ENCODE measurements around the gene ANGPTL7. TPM values are rescaled to one million over a fixed set of nuclear protein-coding genes. Genes with fewer than 3 reads are reported as not detected.
"Not testable (repeated sequence)": the region's sequence is repeated elsewhere in the genome, so short reads cannot be mapped to it uniquely, and the experiment has no call there.

The ANGPTL7 gene
- total and polyA plus RNA-seq, 4 experiments from 2014 or later = not detected

- Mint-ChIP-seq H3K4me1 (peaks cover 6 to 12% (median 10%) of the 10 kb centered on the region in 4 donors), H3K27me3 (no peaks in the 10 kb centered on the region), H3K36me3 (peaks cover 36 to 60% of the 10 kb centered on the region in 2 donors), H3K4me3 (peak overlapping the region in 1 of 8 donors; percentile 2), H3K27ac (peak overlapping the region; percentile 1 to 88 (median 72)), H3K9me3 (no peaks in the 10 kb centered on the region)
- Histone ChIP-seq H3K4me1 (ENCODE audit: insufficient read depth, low read length) (peaks cover 9% of the 10 kb centered on the region), H3K9me3 (ENCODE audit: control insufficient read depth in 1 of 2, low read length in 2 of 2) (no peaks in the 10 kb centered on the region), H3K27ac (ENCODE audit: low read depth, low read length) (no peak overlapping the region), H3K36me3 (ENCODE audit: insufficient read depth, low read length) (peaks cover 37% of the 10 kb centered on the region), H3K27me3 (ENCODE audit: insufficient read depth, low read length) (no peaks in the 10 kb centered on the region), H3K4me3 (ENCODE audit: low read length in 2 of 2) (no peak overlapping the region)
- no peak for DNase-seq
- intact Hi-C loops (cut with micrococcal nuclease) = no loop called here
- ChIA-PET POLR2A (ENCODE audit: partially characterized antibody) (no interaction called here), CTCF (ENCODE audit: partially characterized antibody) (interaction anchor here (1.1 kb wide), 1 partner anchor 119 kb away, joined by 3 read pairs; no protein-coding TSS in a partner anchor)
Measured at GRCh38 chr1:11156963-11157362, 32.2 kb upstream of the ANGPTL7 start.

GRCh38 chr1:11157394-11157793 lies 31.8 kb upstream of the ANGPTL7 start:
- CTCF ChIA-PET (ENCODE audit: partially characterized antibody) = interaction anchor here (1.1 kb wide), 1 partner anchor 120 kb away, joined by 3 read pairs; no protein-coding TSS in a partner anchor
- Histone ChIP-seq H3K27me3 (ENCODE audit: insufficient read depth, low read length) (no peaks in the 10 kb centered on the region), H3K4me3 (ENCODE audit: low read length in 2 of 2) (no peak overlapping the region), H3K27ac (ENCODE audit: low read depth, low read length) (no peak overlapping the region), H3K4me1 (ENCODE audit: insufficient read depth, low read length) (peaks cover 9% of the 10 kb centered on the region), H3K36me3 (ENCODE audit: insufficient read depth, low read length) (peaks cover 33% of the 10 kb centered on the region), H3K9me3 (ENCODE audit: control insufficient read depth in 1 of 2, low read length in 2 of 2) (no peaks in the 10 kb centered on the region)
- peak overlapping the region in 4 of 7 donors; percentile 27 to 74 (median 60) for H3K27ac Mint-ChIP-seq
- POLR2A ChIA-PET (ENCODE audit: partially characterized antibody) = no interaction called here
- H3K9me3 Mint-ChIP-seq = no peaks in the 10 kb centered on the region
- H3K4me1 Mint-ChIP-seq = peaks cover 7 to 12% (median 10%) of the 10 kb centered on the region in 4 donors
- H3K27me3 Mint-ChIP-seq = no peaks in the 10 kb centered on the region
- H3K4me3 Mint-ChIP-seq = no peak overlapping the region
- intact Hi-C loops (cut with micrococcal nuclease) = no loop called here
- H3K36me3 Mint-ChIP-seq = peaks cover 38 to 60% of the 10 kb centered on the region in 2 donors
- DNase-seq = no peak

GRCh38 chr1:11157867-11158266 lies 31.3 kb upstream of the ANGPTL7 start:
- Histone ChIP-seq H3K4me3 (ENCODE audit: low read length in 2 of 2) (no peak overlapping the region), H3K27ac (ENCODE audit: low read depth, low read length) (no peak overlapping the region), H3K4me1 (ENCODE audit: insufficient read depth, low read length) (peaks cover 9% of the 10 kb centered on the region), H3K36me3 (ENCODE audit: insufficient read depth, low read length) (peaks cover 28% of the 10 kb centered on the region), H3K9me3 (ENCODE audit: control insufficient read depth in 1 of 2, low read length in 2 of 2) (no peaks in the 10 kb centered on the region), H3K27me3 (ENCODE audit: insufficient read depth, low read length) (no peaks in the 10 kb centered on the region)
- ChIA-PET CTCF (ENCODE audit: partially characterized antibody) (no interaction called here), POLR2A (ENCODE audit: partially characterized antibody) (no interaction called here)
- Mint-ChIP-seq H3K36me3 (peaks cover 33 to 55% of the 10 kb centered on the region in 2 donors), H3K9me3 (no peaks in the 10 kb centered on the region), H3K4me3 (no peak overlapping the region), H3K27ac (peak overlapping the region in 4 of 7 donors; percentile 7 to 74 (median 65)), H3K27me3 (no peaks in the 10 kb centered on the region), H3K4me1 (peaks cover 7 to 12% (median 10%) of the 10 kb centered on the region in 4 donors)
- intact Hi-C loops (cut with micrococcal nuclease) = no loop called here
- no peak for DNase-seq

- H3K36me3 Mint-ChIP-seq = peaks cover 32 to 55% of the 10 kb centered on the region in 2 donors
- no peaks in the 10 kb centered on the region for H3K27me3 Mint-ChIP-seq
- DNase-seq = no peak
- H3K36me3 ChIP-seq (ENCODE audit: insufficient read depth, low read length) = peaks cover 24% of the 10 kb centered on the region
- peaks cover 7 to 12% (median 10%) of the 10 kb centered on the region in 4 donors for H3K4me1 Mint-ChIP-seq
- intact Hi-C loops (cut with micrococcal nuclease) = no loop called here
- H3K4me3 Mint-ChIP-seq = no peak overlapping the region
- H3K9me3 ChIP-seq (ENCODE audit: control insufficient read depth in 1 of 2, low read length in 2 of 2) = no peaks in the 10 kb centered on the region
- H3K27ac Mint-ChIP-seq = peak overlapping the region in 3 of 7 donors; percentile 70 to 77 (median 77)
- H3K27ac ChIP-seq (ENCODE audit: low read depth, low read length) = no peak overlapping the region
- ChIA-PET CTCF (ENCODE audit: partially characterized antibody) (interaction anchor here (1.0 kb wide), 1 partner anchor 121 kb away, joined by 4 read pairs; no protein-coding TSS in a partner anchor), POLR2A (ENCODE audit: partially characterized antibody) (no interaction called here)
- no peaks in the 10 kb centered on the region for H3K9me3 Mint-ChIP-seq
- H3K4me3 ChIP-seq (ENCODE audit: low read length in 2 of 2) = no peak overlapping the region
- H3K4me1 ChIP-seq (ENCODE audit: insufficient read depth, low read length) = peaks cover 9% of the 10 kb centered on the region
- no peaks in the 10 kb centered on the region for H3K27me3 ChIP-seq (ENCODE audit: insufficient read depth, low read length)
Measured at GRCh38 chr1:11158291-11158690, 30.9 kb upstream of the ANGPTL7 start.

- ChIA-PET POLR2A (ENCODE audit: partially characterized antibody) (no interaction called here), CTCF (ENCODE audit: partially characterized antibody) (interaction anchor here (1.0 kb wide), 1 partner anchor 121 kb away, joined by 4 read pairs; no protein-coding TSS in a partner anchor)
- Mint-ChIP-seq H3K4me1 (peaks cover 7 to 12% (median 10%) of the 10 kb centered on the region in 4 donors), H3K36me3 (peaks cover 34 to 58% of the 10 kb centered on the region in 2 donors), H3K27me3 (no peaks in the 10 kb centered on the region), H3K27ac (peak overlapping the region in 2 of 7 donors; percentile 70 to 77), H3K9me3 (no peaks in the 10 kb centered on the region), H3K4me3 (no peak overlapping the region)
- H3K9me3 ChIP-seq (ENCODE audit: control insufficient read depth in 1 of 2, low read length in 2 of 2) = no peaks in the 10 kb centered on the region
- intact Hi-C loops (cut with micrococcal nuclease) = no loop called here
- peaks cover 9% of the 10 kb centered on the region for H3K4me1 ChIP-seq (ENCODE audit: insufficient read depth, low read length)
- no peak for DNase-seq
- no peaks in the 10 kb centered on the region for H3K27me3 ChIP-seq (ENCODE audit: insufficient read depth, low read length)
- H3K36me3 ChIP-seq (ENCODE audit: insufficient read depth, low read length) = peaks cover 24% of the 10 kb centered on the region
- no peak overlapping the region for H3K27ac ChIP-seq (ENCODE audit: low read depth, low read length)
- no peak overlapping the region for H3K4me3 ChIP-seq (ENCODE audit: low read length in 2 of 2)
Measured at GRCh38 chr1:11158720-11159321, 30.3 kb upstream of the ANGPTL7 start.

GRCh38 chr1:11162752-11163151 lies 26.4 kb upstream of the ANGPTL7 start:
- H3K9me3 ChIP-seq (ENCODE audit: control insufficient read depth in 1 of 2, low read length in 2 of 2); H3K27ac Mint-ChIP-seq; H3K4me3 ChIP-seq (ENCODE audit: low read length in 2 of 2); POLR2A ChIA-PET (ENCODE audit: partially characterized antibody); H3K27me3 Mint-ChIP-seq; H3K4me3 Mint-ChIP-seq; H3K4me1 Mint-ChIP-seq; H3K9me3 Mint-ChIP-seq; DNase-seq; intact Hi-C loops (cut with micrococcal nuclease); H3K27ac ChIP-seq (ENCODE audit: low read depth, low read length); H3K27me3 ChIP-seq (ENCODE audit: insufficient read depth, low read length); H3K36me3 ChIP-seq (ENCODE audit: insufficient read depth, low read length); H3K4me1 ChIP-seq (ENCODE audit: insufficient read depth, low read length); CTCF ChIA-PET (ENCODE audit: partially characterized antibody): not testable (repeated sequence)
- H3K36me3 Mint-ChIP-seq = peaks cover 40 to 53% of the 10 kb centered on the region in 2 donors

- DNase-seq; H3K4me3 ChIP-seq (ENCODE audit: low read length in 2 of 2); H3K9me3 Mint-ChIP-seq; H3K4me3 Mint-ChIP-seq; POLR2A ChIA-PET (ENCODE audit: partially characterized antibody); intact Hi-C loops (cut with micrococcal nuclease); H3K27ac Mint-ChIP-seq; H3K27me3 Mint-ChIP-seq; H3K27ac ChIP-seq (ENCODE audit: low read depth, low read length); H3K36me3 ChIP-seq (ENCODE audit: insufficient read depth, low read length); H3K4me1 Mint-ChIP-seq; CTCF ChIA-PET (ENCODE audit: partially characterized antibody); H3K27me3 ChIP-seq (ENCODE audit: insufficient read depth, low read length); H3K4me1 ChIP-seq (ENCODE audit: insufficient read depth, low read length); H3K9me3 ChIP-seq (ENCODE audit: control insufficient read depth in 1 of 2, low read length in 2 of 2): not testable (repeated sequence)
- H3K36me3 Mint-ChIP-seq = peaks cover 42 to 44% of the 10 kb centered on the region in 2 donors
Measured at GRCh38 chr1:11166744-11167143, 22.4 kb upstream of the ANGPTL7 start.
